BJ (cell line): ENCODE data around the gene NPR1. TPM values are rescaled to one million over a fixed set of nuclear protein-coding genes. Genes with fewer than 3 reads are reported as not detected.

Experiments used
- CTCF ChIA-PET: fragments of 350-600 bp; formaldehyde crosslinking; extraction: SDS; loops from one replicate; lab custom pipeline; 2021; ENCODE audit warnings: antibody characterized with exemption, inconsistent platforms; lab: Yijun Ruan, JAX
- POLR2A ChIA-PET: fragments of 300-600 bp; sonication (Branson Sonifier 250); formaldehyde crosslinking; extraction: SDS; loops from one replicate; lab custom pipeline; 2021; ENCODE audit warnings: antibody characterized with exemption; lab: Charles Lee
- DNase-seq: peaks from one replicate; pipeline ENCODE4 v3.0.0-alpha.2; 2011; ENCODE audit warnings: low read depth
- H3K27me3 ChIP-seq: 2 replicates; pipeline ENCODE4 v1.6.0; 2011; ENCODE audit warnings: low read length; ENCODE audit not compliant: control insufficient read depth, insufficient read depth
- H3K36me3 ChIP-seq: 2 replicates; pipeline ENCODE4 v1.5.1; 2011; ENCODE audit warnings: low read length; ENCODE audit not compliant: control insufficient read depth, insufficient read depth
- H3K4me3 ChIP-seq: 2 replicates; pipeline ENCODE4 v1.5.1; 2011; ENCODE audit warnings: low read depth, mild to moderate bottlenecking, control low read depth, low read length
- CTCF ChIP-seq: IDR thresholded peaks from 2 replicates; pipeline ENCODE4 v1.5.1; 2011; ENCODE audit warnings: low read depth, mild to moderate bottlenecking, control low read depth, inconsistent platforms, low read length, moderate library complexity; ENCODE audit not compliant: insufficient read depth
- polyA plus RNA-seq: library from polyadenylated mRNA; depleted of rRNA; stranded (reverse); fragments of >200 nt; gene quantifications from 2 replicates; pipeline ENCODE4 v1.2.3, GENCODE V29; 2011

Gene NPR1
- polyA plus RNA-seq, 1 experiment: 0.02 TPM

DNA sequence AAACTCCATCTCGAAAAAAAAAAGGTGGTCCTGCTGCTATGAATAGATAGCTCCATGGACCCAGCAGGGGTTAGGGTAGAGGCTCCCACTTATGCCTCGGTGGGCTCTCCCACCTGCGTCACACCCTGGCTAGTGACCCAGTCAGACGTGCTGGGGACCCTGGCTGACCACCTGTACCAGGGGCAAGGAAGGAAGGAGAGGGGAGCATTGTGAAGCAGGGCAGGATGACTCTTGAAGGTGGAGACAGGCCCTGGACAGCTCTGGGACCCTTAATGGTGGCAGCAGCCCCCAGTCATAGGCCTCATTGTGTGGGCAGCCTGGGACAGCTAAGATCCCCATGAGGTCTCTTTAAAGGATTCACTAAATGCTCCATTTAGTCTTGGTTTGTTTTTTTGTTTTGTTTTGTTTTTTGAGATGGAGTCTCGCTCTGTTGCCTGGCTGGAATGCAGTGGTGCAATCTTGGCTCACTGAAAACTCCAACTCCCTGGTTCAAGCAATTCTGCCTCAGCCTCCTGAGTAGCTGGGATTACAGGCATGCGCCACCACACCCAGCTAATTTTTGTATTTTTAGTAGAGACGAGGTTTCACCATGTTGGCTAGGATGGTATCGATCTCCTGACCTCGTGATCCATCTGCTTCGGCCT is 30.4 kb upstream of the NPR1 start:
- Histone ChIP-seq H3K36me3 (peaks cover 10% of the 10 kb centered on the region), H3K4me3 (no peak overlapping the region), H3K27me3 (no peaks in the 10 kb centered on the region)
- CTCF ChIA-PET: interaction anchor here (0.7 to 2.0 kb wide), 5 partner anchors 11 to 139 kb away, joined by 3 to 9 read pairs (median 5); partner anchors contain the start of genes CHTOP and S100A13
- POLR2A ChIA-PET: interaction anchor here (0.7 kb wide), 1 partner anchor 79 kb away, joined by 4 read pairs; no protein-coding TSS in a partner anchor
- no peak for TF ChIP-seq CTCF
- DNase-seq: no peak

DNA sequence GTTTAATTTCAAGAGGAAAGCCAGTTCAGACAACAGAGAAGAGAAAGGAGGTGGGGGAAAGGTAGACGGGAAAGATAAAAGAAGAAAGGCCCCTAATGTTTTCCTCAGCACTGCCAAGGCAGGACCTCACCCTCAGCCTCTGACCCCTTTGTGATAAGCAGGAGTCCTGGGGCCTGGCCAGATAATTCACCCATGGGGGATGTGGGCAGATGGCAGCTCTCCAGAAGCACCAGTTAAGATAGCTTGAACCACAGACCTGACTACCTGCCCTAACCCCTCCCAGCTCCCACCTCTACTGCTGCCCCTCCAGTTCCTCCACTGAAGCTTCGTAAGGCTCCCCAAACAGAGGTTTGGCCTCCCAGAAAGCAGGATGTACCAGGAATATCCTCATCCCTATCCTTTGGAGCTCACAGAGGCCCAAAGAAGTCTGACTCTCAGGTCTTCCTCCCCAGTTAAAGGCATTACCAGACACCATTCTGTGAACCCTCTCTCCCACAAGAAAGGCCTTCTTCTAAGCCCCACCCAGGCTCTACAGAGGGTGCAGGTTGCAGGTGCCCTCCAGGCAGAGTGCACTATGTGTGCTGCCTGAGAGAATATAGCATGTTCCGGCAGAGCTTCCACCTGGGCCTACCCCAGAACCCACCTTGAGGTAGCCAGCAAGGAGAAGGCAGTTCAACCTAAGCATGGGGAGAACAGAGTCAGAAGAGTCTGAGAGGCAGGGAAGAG is 29.2 kb upstream of the NPR1 start:
- Histone ChIP-seq H3K27me3 (no peaks in the 10 kb centered on the region), H3K36me3 (peaks cover 10% of the 10 kb centered on the region), H3K4me3 (no peak overlapping the region)
- ChIA-PET POLR2A (no interaction called here), CTCF (no interaction called here)
- TF ChIP-seq CTCF: no peak
- DNase-seq: no peak

DNA sequence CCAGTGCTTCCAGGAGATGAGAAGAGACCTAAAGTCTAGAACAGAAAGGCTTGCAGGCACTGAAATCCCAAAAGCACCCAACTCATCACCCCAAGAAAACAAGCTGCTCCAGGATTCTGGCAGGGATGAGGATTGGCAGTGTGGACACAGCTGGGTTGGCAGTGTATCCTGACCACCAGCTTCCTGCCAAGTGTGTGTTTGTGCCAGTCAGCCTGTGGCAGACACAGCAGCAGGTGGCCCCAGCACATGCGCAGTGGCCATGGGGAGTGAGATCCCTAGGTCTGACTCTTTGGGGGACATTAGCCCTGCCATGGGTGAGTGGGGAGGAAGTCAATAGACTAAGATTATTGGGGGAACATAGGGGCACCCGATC is 28.6 kb upstream of the NPR1 start:
- Histone ChIP-seq H3K27me3 (no peaks in the 10 kb centered on the region), H3K4me3 (no peak overlapping the region), H3K36me3 (peaks cover 10% of the 10 kb centered on the region)
- DNase-seq: no peak
- ChIA-PET POLR2A (no interaction called here), CTCF (no interaction called here)
- no peak for TF ChIP-seq CTCF

GRCh38 chr1:153651771-153652170 is 26.7 kb upstream of the NPR1 start:
- ChIA-PET POLR2A (no interaction called here), CTCF (interaction anchor here (0.9 to 1.7 kb wide), 6 partner anchors 12 to 140 kb away, joined by 3 to 5 read pairs (median 4); partner anchors contain the start of gene S100A13)
- H3K4me3 ChIP-seq: no peak overlapping the region
- no peak for DNase-seq
- H3K27me3 ChIP-seq: no peaks in the 10 kb centered on the region
- TF ChIP-seq CTCF: no peak
- H3K36me3 ChIP-seq: peaks cover 2% of the 10 kb centered on the region

DNA sequence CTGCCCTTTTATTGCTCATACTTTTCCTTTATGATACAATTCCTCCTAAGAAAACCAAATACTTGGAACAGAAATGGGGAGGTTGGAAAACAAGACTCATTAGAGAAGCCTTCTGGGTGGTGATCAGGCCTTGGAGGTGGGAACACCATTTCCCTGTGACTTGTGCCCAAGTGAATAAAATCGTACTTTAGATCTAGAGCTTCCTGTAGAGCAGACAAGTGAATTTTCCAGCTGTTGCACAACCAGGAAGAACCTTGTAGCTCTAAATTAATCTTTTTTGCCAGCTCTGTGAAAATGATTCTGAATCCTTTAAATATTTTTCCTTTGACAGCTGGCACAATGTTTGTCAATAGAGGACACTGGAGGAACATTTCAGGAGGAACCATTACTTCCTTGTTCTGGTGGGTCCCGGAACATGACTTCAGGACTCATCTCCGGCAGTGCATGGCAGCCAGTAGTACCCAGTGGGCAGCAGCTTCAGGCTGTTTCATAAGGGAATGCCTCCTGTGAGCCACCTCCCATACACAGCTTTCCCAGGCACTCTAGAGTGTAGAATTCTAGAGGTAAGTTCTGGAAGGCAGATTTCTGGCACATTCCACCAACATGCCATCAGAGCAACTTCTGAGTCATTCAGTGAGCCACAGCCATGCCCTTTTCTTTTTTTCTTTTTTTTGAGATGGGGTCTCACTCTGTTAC is 25.5 kb upstream of the NPR1 start:
- CTCF ChIA-PET: interaction anchor here (0.9 to 1.3 kb wide), 2 partner anchors 13 to 81 kb away, joined by 3 to 5 read pairs; no protein-coding TSS in a partner anchor
- no peak overlapping the region for H3K4me3 ChIP-seq
- TF ChIP-seq CTCF: no peak
- no peaks in the 10 kb centered on the region for H3K27me3 ChIP-seq
- DNase-seq: no peak
- no peaks in the 10 kb centered on the region for H3K36me3 ChIP-seq
- POLR2A ChIA-PET: no interaction called here
